ENCODE measurements around the gene LINGO4.

Gene LINGO4

DNA sequence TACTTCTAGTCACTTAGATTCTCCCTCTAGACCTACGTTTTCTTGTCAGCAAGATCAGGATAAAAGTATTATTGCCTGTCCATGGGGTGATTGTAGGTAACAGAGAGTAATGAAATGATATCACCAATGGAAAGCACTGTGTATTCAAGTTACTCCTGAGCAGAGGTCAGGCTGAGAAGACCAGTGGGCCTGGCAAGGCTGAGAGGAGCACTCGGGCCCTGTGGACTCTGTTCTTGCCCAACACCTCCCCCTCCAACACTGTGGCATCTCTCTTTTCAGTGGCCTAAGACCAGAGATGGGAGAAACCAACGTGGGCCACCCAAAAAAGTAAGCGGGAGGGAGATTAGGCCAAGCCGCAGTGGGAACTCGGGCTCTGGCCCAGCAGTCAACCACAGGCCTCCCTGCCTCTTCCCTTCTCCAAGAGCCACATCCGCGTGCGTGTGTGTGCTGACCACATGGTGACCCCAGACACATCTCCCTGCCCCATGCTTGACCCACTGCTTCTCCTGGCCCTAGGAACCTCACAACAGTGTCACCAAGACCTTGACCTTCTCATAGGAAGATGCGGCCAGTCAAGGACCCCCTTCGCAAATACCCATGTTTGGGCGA is 14.1 kb upstream of the LINGO4 start:
- no peak for DNase-seq
- in situ Hi-C loops (cut with HindIII; ENCODE audit: low pct_ligation_motif_present, low pct_unique_long_range_greater_than_20kb, low sequenced_read_pairs) = no loop called here

- in situ Hi-C loops (cut with HindIII; ENCODE audit: low pct_ligation_motif_present, low pct_unique_long_range_greater_than_20kb, low sequenced_read_pairs) = no loop called here
- DNase-seq = no peak
Observed at GRCh38 chr1:151817353-151817730, 12.1 kb upstream of the LINGO4 start.

DNA sequence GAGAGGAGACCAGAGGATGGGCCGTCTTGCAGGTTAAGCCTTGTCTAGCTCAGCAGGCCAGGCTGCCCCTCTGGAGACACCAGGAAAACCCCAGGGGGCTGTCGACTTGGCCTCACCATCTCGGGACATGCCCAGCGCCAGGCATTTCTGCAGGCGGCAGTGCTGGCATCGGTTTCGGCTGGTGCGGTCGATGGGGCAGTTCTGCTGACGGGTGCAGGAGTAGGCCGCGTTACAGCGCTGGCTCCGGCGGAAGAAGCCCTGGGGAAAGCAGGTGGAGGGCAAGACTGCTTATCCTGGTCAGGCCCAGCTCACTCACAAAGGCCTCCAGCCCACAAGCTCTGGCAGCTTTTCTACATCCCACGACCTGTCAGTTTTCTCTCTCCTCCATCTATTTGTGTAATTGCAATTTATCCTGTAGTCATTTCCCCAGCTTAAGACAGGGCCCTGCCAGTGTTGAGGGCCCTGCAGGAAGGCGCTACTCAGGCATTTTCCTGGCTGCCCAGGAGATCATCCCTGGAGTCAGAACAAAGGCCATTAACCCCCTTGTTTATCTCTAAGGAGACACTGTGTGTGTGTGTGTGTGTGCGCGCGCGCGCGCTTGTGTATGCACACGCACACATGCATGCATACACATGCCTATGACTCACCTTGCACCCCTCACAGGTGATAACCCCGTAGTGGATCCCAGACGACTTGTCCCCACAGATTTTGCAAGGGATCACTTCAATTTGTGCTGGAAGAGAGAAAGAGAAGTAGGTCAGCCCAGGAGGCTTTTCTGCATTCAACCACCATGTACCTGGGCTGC is 11.5 kb upstream of the LINGO4 start:
- in situ Hi-C loops (cut with HindIII; ENCODE audit: low pct_ligation_motif_present, low pct_unique_long_range_greater_than_20kb, low sequenced_read_pairs) = no loop called here
- no peak for DNase-seq

- no peak for DNase-seq
- in situ Hi-C loops (cut with HindIII; ENCODE audit: low pct_ligation_motif_present, low pct_unique_long_range_greater_than_20kb, low sequenced_read_pairs) = no loop called here
Observed at GRCh38 chr1:151815716-151816327, 10.6 kb upstream of the LINGO4 start.

- DNase-seq = no peak
- in situ Hi-C loops (cut with HindIII; ENCODE audit: low pct_ligation_motif_present, low pct_unique_long_range_greater_than_20kb, low sequenced_read_pairs) = no loop called here
Observed at GRCh38 chr1:151814971-151815545, 9.8 kb upstream of the LINGO4 start.

DNA sequence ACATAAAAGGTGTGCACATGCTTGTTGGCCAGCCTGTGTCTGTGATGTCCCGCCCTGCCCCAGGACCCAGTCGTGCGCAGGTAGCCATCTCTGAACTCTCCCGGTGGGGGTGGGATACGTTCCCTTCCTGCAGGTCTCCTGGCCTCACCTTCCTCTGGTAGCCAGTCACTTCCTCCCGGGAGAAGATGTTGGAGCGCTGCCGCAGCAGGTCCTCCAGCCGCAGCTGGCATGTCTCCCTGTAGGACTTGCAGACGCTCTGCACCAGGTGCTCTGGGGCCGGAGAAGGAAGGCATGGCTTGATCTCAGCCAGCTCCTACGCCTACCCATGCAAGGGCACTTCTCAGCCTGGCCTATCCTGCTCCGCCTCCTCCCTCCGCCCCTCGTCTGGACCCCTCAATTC is 9.2 kb upstream of the LINGO4 start:
- in situ Hi-C loops (cut with HindIII; ENCODE audit: low pct_ligation_motif_present, low pct_unique_long_range_greater_than_20kb, low sequenced_read_pairs) = no loop called here
- DNase-seq = no peak

DNA sequence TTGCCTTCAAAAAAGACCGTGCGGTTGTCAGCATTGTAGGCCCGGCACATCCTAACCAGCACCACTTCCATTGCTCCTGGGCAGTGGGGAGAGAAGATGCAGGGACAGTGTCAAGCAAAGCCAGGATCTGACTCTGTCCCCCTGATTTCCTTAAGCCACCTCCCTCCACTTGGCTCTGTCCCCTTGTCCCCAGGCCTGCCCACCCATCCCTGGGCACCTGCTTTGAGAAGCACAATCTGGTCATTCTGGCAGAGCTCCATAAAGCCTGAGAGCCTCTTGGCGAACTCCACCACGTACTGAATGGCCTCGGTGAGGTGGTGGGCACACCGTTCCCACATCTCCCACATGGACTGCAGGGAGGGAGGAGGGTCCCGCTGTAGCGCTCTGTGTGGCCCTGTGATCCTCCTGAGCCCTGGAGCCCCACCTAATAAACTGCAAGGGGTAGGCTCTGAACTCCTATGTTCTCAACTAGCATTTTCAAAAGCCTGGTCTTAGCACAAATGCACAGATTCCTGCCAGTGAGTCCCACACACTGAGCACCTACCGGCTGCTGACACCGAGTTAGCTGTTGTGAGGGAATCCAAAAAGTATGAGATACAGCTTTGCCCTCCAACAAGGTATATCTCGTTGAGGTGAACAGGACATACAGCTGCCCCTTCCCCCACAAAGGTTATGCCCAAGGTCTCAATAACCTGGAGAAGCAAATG is 8.2 kb upstream of the LINGO4 start:
- in situ Hi-C loops (cut with HindIII; ENCODE audit: low pct_ligation_motif_present, low pct_unique_long_range_greater_than_20kb, low sequenced_read_pairs) = no loop called here
- DNase-seq = no peak

- in situ Hi-C loops (cut with HindIII; ENCODE audit: low pct_ligation_motif_present, low pct_unique_long_range_greater_than_20kb, low sequenced_read_pairs) = no loop called here
Observed at GRCh38 chr1:151811181-151811580, 6.0 kb upstream of the LINGO4 start.

GRCh38 chr1:151809985-151810556 is 4.9 kb upstream of the LINGO4 start:
- in situ Hi-C loops (cut with HindIII; ENCODE audit: low pct_ligation_motif_present, low pct_unique_long_range_greater_than_20kb, low sequenced_read_pairs) = no loop called here
- DNase-seq = no peak

More at GRCh38 chr1:151811181-151811580, 6.0 kb upstream of the LINGO4 start:
- DNase-seq = no peak

DNA sequence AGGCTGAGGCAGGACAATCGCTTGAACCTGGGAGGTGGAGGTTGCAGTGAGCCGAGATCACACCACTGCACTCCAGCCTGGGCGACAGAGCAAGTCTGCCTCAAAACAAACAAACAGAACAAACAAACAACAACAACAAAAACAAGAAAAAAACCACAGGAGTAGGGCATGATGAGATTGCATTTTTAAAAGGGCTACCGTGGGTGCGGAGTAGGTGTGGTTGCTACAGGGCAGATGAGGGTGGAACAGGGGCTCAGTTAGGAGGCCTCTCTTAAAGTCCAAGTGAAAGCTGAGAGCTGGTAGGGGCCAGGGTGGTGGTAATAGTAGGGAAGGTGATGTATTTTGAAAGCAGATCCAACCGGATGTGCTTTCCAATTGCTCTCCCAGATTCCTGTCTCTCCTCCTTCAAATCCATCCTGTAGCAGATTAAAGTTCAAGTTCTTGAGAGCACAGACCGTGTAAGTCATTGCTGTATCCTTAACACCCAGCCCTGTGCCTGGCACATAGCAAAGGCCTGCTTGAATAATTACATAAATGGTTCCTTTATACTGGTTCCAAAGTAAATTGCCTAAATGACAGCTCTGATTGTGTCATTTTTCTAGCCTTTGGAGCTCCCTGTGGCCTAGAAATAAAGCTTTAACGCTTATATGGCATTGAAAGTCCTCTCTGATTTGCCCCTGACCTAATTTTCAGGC is 4.2 kb upstream of the LINGO4 start:
- DNase-seq = no peak
- in situ Hi-C loops (cut with HindIII; ENCODE audit: low pct_ligation_motif_present, low pct_unique_long_range_greater_than_20kb, low sequenced_read_pairs) = no loop called here

DNA sequence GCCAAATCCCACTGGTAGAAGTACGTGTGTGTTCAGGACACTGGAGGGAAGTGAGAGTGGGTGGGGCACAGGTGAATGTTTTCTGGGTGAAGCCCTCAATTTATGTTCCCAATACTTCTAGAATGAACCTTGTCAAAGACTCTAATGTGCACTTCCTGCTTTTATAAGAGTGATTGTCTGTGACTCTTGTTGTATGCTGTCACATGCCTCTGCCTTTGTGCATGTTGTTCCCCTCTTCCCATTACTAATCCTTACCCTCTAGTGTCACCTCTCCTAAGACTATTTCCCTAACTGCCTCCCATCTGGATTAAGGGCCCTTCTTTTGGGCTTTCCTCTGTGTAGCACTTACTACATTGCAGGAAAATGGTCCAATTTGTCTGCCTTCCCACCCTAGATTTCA is 2.5 kb upstream of the LINGO4 start:
- no peak for DNase-seq
- in situ Hi-C loops (cut with HindIII; ENCODE audit: low pct_ligation_motif_present, low pct_unique_long_range_greater_than_20kb, low sequenced_read_pairs) = no loop called here

DNA sequence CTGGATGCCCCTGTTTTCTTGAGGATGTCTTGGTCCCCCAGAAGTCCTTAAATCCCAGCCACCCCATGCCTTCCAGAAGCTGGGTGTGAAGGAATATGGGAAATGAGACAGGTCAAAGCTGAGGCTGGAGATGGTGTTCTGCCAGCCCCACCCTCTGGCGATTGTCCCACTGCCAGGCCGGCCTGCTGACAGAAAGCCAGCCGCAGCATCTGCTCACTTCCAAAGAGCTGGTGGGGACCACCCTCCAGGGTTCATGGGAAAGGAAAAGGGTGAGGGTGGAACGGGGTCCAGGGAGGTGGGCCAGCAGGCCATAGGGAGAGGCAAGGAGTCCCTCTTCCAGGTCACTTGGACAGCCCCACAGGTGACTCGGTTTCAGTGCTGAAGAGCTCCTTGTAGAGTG is 1.9 kb upstream of the LINGO4 start:
- DNase-seq = no peak
- in situ Hi-C loops (cut with HindIII; ENCODE audit: low pct_ligation_motif_present, low pct_unique_long_range_greater_than_20kb, low sequenced_read_pairs) = no loop called here

GRCh38 chr1:151806170-151806569 is 951 bp upstream of the LINGO4 start:
- in situ Hi-C loops (cut with HindIII; ENCODE audit: low pct_ligation_motif_present, low pct_unique_long_range_greater_than_20kb, low sequenced_read_pairs) = no loop called here
- no peak for DNase-seq

DNA sequence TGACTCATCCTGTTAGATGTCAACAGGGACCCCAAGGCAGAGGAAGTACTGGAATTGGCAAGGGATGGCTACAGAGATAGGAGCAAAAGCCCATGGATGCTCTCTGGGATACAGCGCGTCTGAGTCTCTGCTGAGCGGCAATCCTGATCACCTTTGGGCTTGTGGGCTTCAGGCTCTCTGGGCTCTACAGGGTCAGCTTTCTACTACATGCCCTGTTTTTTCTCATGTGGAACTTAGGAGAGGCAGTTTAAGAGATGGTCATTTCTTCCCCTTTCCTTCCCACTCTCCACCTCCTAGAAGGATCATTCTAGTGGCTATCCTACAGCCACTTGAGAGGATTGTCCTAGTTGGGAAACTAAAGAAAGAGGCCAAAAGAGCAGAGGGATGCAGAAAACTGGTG is 1.3 kb downstream of the LINGO4 start:
- in situ Hi-C loops (cut with HindIII; ENCODE audit: low pct_ligation_motif_present, low pct_unique_long_range_greater_than_20kb, low sequenced_read_pairs) = no loop called here

DNA sequence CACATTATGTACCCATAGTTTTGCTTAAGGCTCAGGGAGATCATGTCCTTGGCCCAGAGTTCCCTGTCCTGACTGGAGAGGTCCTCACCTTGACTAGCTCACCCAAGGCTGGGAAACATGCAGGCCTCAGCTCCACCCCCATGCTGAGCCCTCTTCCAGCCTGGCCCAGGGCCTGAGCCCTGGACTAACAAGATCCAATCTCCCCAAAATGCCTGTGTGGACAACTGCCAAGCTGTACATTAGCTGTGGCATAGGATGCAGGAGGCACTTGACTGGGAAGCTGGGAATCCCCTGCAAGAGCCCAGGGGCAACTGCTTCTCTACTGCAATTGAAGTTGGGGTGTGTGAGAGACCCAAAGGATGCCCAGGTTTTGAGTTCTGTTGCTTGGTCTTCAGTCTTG is 2.1 kb downstream of the LINGO4 start:
- in situ Hi-C loops (cut with HindIII; ENCODE audit: low pct_ligation_motif_present, low pct_unique_long_range_greater_than_20kb, low sequenced_read_pairs) = no loop called here
- no peak for DNase-seq

More for the DNA sequence above, 1.3 kb downstream of the LINGO4 start:
- no peak for DNase-seq

GRCh38 chr1:151802372-151802771 is 2.8 kb downstream of the LINGO4 start:
- in situ Hi-C loops (cut with HindIII; ENCODE audit: low pct_ligation_motif_present, low pct_unique_long_range_greater_than_20kb, low sequenced_read_pairs) = no loop called here
- DNase-seq = no peak

- DNase-seq = no peak
- in situ Hi-C loops (cut with HindIII; ENCODE audit: low pct_ligation_motif_present, low pct_unique_long_range_greater_than_20kb, low sequenced_read_pairs) = no loop called here
Observed at GRCh38 chr1:151801846-151802245, 3.4 kb downstream of the LINGO4 start.

- DNase-seq = no peak
- in situ Hi-C loops (cut with HindIII; ENCODE audit: low pct_ligation_motif_present, low pct_unique_long_range_greater_than_20kb, low sequenced_read_pairs) = no loop called here
Observed at GRCh38 chr1:151801310-151801820, 3.9 kb downstream of the LINGO4 start.

All from ACHN (cell line).